Measurements from ENCODE around the gene ARID2. TPM values are rescaled to one million over a fixed set of nuclear protein-coding genes. Genes with fewer than 3 reads are reported as not detected.

ARID2 gene
- total and polyA plus RNA-seq, 2 experiments from 2014 or later = 11.7 to 12.1 TPM

- WGBS, 2 experiments (ENCODE audit: low coverage in 1 of 2, low lambda C conversion rate in 2 of 2, missing lambda C conversion rate in 2 of 2) = 91 to 95% methylated on average over 2 of the region's 2 CpGs
- no peaks in the 10 kb centered on the region for H3F3A ChIP-seq (ENCODE audit: insufficient read depth)
- H4K20me1 ChIP-seq (ENCODE audit: insufficient read depth) = no peaks in the 10 kb centered on the region
- H3K4me2 ChIP-seq (ENCODE audit: unreplicated experiment) = no peak overlapping the region
- no peak overlapping the region for H3K27ac ChIP-seq
- H3K36me3 ChIP-seq (ENCODE audit: low read depth) = no peaks in the 10 kb centered on the region
- in situ Hi-C loops (cut with MboI) = no loop called here
- no peaks in the 10 kb centered on the region for H3K9me3 ChIP-seq (ENCODE audit: low read depth)
- no peaks in the 10 kb centered on the region for H3K27me3 ChIP-seq (replicated peaks; ENCODE audit: insufficient read depth)
- H2AFZ ChIP-seq = no peak overlapping the region
- H3K9me2 ChIP-seq (ENCODE audit: insufficient read depth) = no peaks in the 10 kb centered on the region
- H3K4me3 ChIP-seq = no peak overlapping the region
- DNase-seq = no peak
- no peak overlapping the region for H3K9ac ChIP-seq
- peaks cover 8% of the 10 kb centered on the region for H3K4me1 ChIP-seq (ENCODE audit: insufficient read depth)
- no peaks in the 10 kb centered on the region for H3K79me2 ChIP-seq (ENCODE audit: insufficient read depth)
- TF ChIP-seq EZH2 (IDR thresholded peaks at IDR 0.05; ENCODE audit: insufficient read depth, poor library complexity, severe bottlenecking) = no peak
- TF ChIP-seq EZH2phosphoT487 (IDR thresholded peaks at IDR 0.05; ENCODE audit: insufficient read depth, low read depth) = no peak
Observed at GRCh38 chr12:45879363-45879895, 149.9 kb downstream of the ARID2 start.

- Histone ChIP-seq H4K20me1 (ENCODE audit: insufficient read depth) (no peaks in the 10 kb centered on the region), H3K4me3 (no peak overlapping the region), H3F3A (ENCODE audit: insufficient read depth) (no peaks in the 10 kb centered on the region), H3K79me2 (ENCODE audit: insufficient read depth) (no peaks in the 10 kb centered on the region), H2AFZ (no peak overlapping the region), H3K9me2 (ENCODE audit: insufficient read depth) (no peaks in the 10 kb centered on the region), H3K9me3 (ENCODE audit: low read depth) (no peaks in the 10 kb centered on the region), H3K36me3 (ENCODE audit: low read depth) (no peaks in the 10 kb centered on the region), H3K27me3 (replicated peaks; ENCODE audit: insufficient read depth) (no peaks in the 10 kb centered on the region), H3K9ac (no peak overlapping the region), H3K27ac (no peak overlapping the region), H3K4me1 (ENCODE audit: insufficient read depth) (peaks cover 8% of the 10 kb centered on the region), H3K4me2 (ENCODE audit: unreplicated experiment) (no peak overlapping the region)
- in situ Hi-C loops (cut with MboI) = no loop called here
- TF ChIP-seq EZH2phosphoT487 (IDR thresholded peaks at IDR 0.05; ENCODE audit: insufficient read depth, low read depth) (no peak), EZH2 (IDR thresholded peaks at IDR 0.05; ENCODE audit: insufficient read depth, poor library complexity, severe bottlenecking) (no peak)
- no peak for DNase-seq
- WGBS, 2 experiments (ENCODE audit: low coverage in 1 of 2, low lambda C conversion rate in 2 of 2, missing lambda C conversion rate in 2 of 2) = 80 to 82% methylated on average over 2 of the region's 2 CpGs
Observed at GRCh38 chr12:45880533-45880932, 151.0 kb downstream of the ARID2 start.

- H3K36me3 ChIP-seq (ENCODE audit: low read depth) = no peaks in the 10 kb centered on the region
- H3K9me3 ChIP-seq (ENCODE audit: low read depth) = no peaks in the 10 kb centered on the region
- no peaks in the 10 kb centered on the region for H3F3A ChIP-seq (ENCODE audit: insufficient read depth)
- H3K4me3 ChIP-seq = no peak overlapping the region
- H3K4me1 ChIP-seq (ENCODE audit: insufficient read depth) = peaks cover 8% of the 10 kb centered on the region
- no peak overlapping the region for H3K4me2 ChIP-seq (ENCODE audit: unreplicated experiment)
- WGBS, 2 experiments (ENCODE audit: low coverage in 1 of 2, low lambda C conversion rate in 2 of 2, missing lambda C conversion rate in 2 of 2) = 100% methylated on average over 1 of the region's 1 CpG
- TF ChIP-seq EZH2phosphoT487 (IDR thresholded peaks at IDR 0.05; ENCODE audit: insufficient read depth, low read depth) (no peak), EZH2 (IDR thresholded peaks at IDR 0.05; ENCODE audit: insufficient read depth, poor library complexity, severe bottlenecking) (no peak)
- H3K27me3 ChIP-seq (replicated peaks; ENCODE audit: insufficient read depth) = no peaks in the 10 kb centered on the region
- in situ Hi-C loops (cut with MboI) = no loop called here
- no peak overlapping the region for H2AFZ ChIP-seq
- H3K9me2 ChIP-seq (ENCODE audit: insufficient read depth) = no peaks in the 10 kb centered on the region
- H3K27ac ChIP-seq = no peak overlapping the region
- H3K79me2 ChIP-seq (ENCODE audit: insufficient read depth) = no peaks in the 10 kb centered on the region
- no peak overlapping the region for H3K9ac ChIP-seq
- no peak for DNase-seq
- H4K20me1 ChIP-seq (ENCODE audit: insufficient read depth) = no peaks in the 10 kb centered on the region
Observed at GRCh38 chr12:45883187-45883586, 153.7 kb downstream of the ARID2 start.

- in situ Hi-C loops (cut with MboI) = no loop called here
- no peak overlapping the region for H3K9ac ChIP-seq
- H3K27ac ChIP-seq = no peak overlapping the region
- no peak overlapping the region for H2AFZ ChIP-seq
- H3F3A ChIP-seq (ENCODE audit: insufficient read depth) = no peaks in the 10 kb centered on the region
- whole genome bisulfite sequencing, 2 experiments (ENCODE audit: low coverage in 1 of 2, low lambda C conversion rate in 2 of 2, missing lambda C conversion rate in 2 of 2) = 100% methylated on average over 1 of the region's 1 CpG
- peaks cover 8% of the 10 kb centered on the region for H3K4me1 ChIP-seq (ENCODE audit: insufficient read depth)
- no peaks in the 10 kb centered on the region for H3K27me3 ChIP-seq (replicated peaks; ENCODE audit: insufficient read depth)
- TF ChIP-seq EZH2 (IDR thresholded peaks at IDR 0.05; ENCODE audit: insufficient read depth, poor library complexity, severe bottlenecking) = no peak
- TF ChIP-seq EZH2phosphoT487 (IDR thresholded peaks at IDR 0.05; ENCODE audit: insufficient read depth, low read depth) = no peak
- H3K9me3 ChIP-seq (ENCODE audit: low read depth) = no peaks in the 10 kb centered on the region
- no peaks in the 10 kb centered on the region for H3K9me2 ChIP-seq (ENCODE audit: insufficient read depth)
- no peak for DNase-seq
- no peaks in the 10 kb centered on the region for H3K79me2 ChIP-seq (ENCODE audit: insufficient read depth)
- no peaks in the 10 kb centered on the region for H3K36me3 ChIP-seq (ENCODE audit: low read depth)
- H3K4me2 ChIP-seq (ENCODE audit: unreplicated experiment) = no peak overlapping the region
- H3K4me3 ChIP-seq = no peak overlapping the region
- no peaks in the 10 kb centered on the region for H4K20me1 ChIP-seq (ENCODE audit: insufficient read depth)
Observed at GRCh38 chr12:45886685-45887084, 157.2 kb downstream of the ARID2 start.

- Histone ChIP-seq H3K27ac (no peak overlapping the region), H3K36me3 (ENCODE audit: low read depth) (peaks cover 5% of the 10 kb centered on the region; the same call in 1 of the 2 replicates), H3K9ac (no peak overlapping the region), H3K79me2 (ENCODE audit: insufficient read depth) (no peaks in the 10 kb centered on the region), H3K27me3 (replicated peaks; ENCODE audit: insufficient read depth) (no peaks in the 10 kb centered on the region), H2AFZ (no peak overlapping the region), H3K4me2 (ENCODE audit: unreplicated experiment) (no peak overlapping the region), H3K4me1 (ENCODE audit: insufficient read depth) (peaks cover 8% of the 10 kb centered on the region), H3F3A (ENCODE audit: insufficient read depth) (no peaks in the 10 kb centered on the region), H3K9me2 (ENCODE audit: insufficient read depth) (no peaks in the 10 kb centered on the region), H3K9me3 (ENCODE audit: low read depth) (no peaks in the 10 kb centered on the region), H3K4me3 (no peak overlapping the region), H4K20me1 (ENCODE audit: insufficient read depth) (no peaks in the 10 kb centered on the region)
- 89 to 94% methylated on average over 5 of the region's 5 CpGs for WGBS, 2 experiments (ENCODE audit: low coverage in 1 of 2, low lambda C conversion rate in 2 of 2, missing lambda C conversion rate in 2 of 2)
- TF ChIP-seq EZH2phosphoT487 (IDR thresholded peaks at IDR 0.05; ENCODE audit: insufficient read depth, low read depth) = no peak
- no peak for TF ChIP-seq EZH2 (IDR thresholded peaks at IDR 0.05; ENCODE audit: insufficient read depth, poor library complexity, severe bottlenecking)
- no peak for DNase-seq
- in situ Hi-C loops (cut with MboI) = no loop called here
Observed at GRCh38 chr12:45887544-45887943, 158.0 kb downstream of the ARID2 start.

Measured in GM23248 (cell line).